KMS-11 (cell line): ENCODE data around the gene OPRM1.
"Not testable (repeated sequence)": the region's sequence is repeated elsewhere in the genome, so short reads cannot be mapped to it uniquely, and the experiment has no call there.

Experiments used
- H2AFZ ChIP-seq: fragments of 200-600 bp; sonication (generic); 2 replicates; pipeline ENCODE4 v1.6.1; 2016; ENCODE audit warnings: antibody characterized with exemption, mixed run types, low read depth
- H3K27ac ChIP-seq: fragments of 200-600 bp; sonication (generic); 2 replicates; pipeline ENCODE4 v1.6.1; 2016; ENCODE audit warnings: mild to moderate bottlenecking, mixed run types
- H3K27me3 ChIP-seq: fragments of 200-600 bp; sonication (generic); 2 replicates; pipeline ENCODE4 v1.6.1; 2017; ENCODE audit warnings: mild to moderate bottlenecking, low read depth, mixed run types, moderate library complexity; ENCODE audit not compliant: insufficient read depth
- H3K36me3 ChIP-seq: fragments of 200-600 bp; sonication (generic); 2 replicates; pipeline ENCODE4 v1.6.1; 2017; ENCODE audit warnings: mild to moderate bottlenecking, mixed run types; ENCODE audit not compliant: insufficient read depth
- H3K4me1 ChIP-seq: fragments of 200-600 bp; sonication (generic); 2 replicates; pipeline ENCODE4 v1.6.1; 2016; ENCODE audit warnings: mild to moderate bottlenecking, low read depth, mixed run types; ENCODE audit not compliant: poor library complexity, severe bottlenecking
- H3K4me2 ChIP-seq: fragments of 200-600 bp; sonication (generic); 2 replicates; pipeline ENCODE4 v1.7.0; 2016; ENCODE audit warnings: mild to moderate bottlenecking, mixed run types
- H3K4me3 ChIP-seq: fragments of 200-600 bp; sonication (generic); IDR thresholded peaks from 2 replicates; pipeline ENCODE4 v1.6.1; 2017; ENCODE audit warnings: low read depth, low read length, mixed read lengths; ENCODE audit not compliant: insufficient read depth
- H3K79me2 ChIP-seq: fragments of 200-600 bp; sonication (generic); 2 replicates; pipeline ENCODE4 v1.6.1; 2016; ENCODE audit warnings: low read depth, mixed run types; ENCODE audit not compliant: insufficient read depth
- H3K9ac ChIP-seq: fragments of 200-600 bp; sonication (generic); 2 replicates; pipeline ENCODE4 v1.6.1; 2016; ENCODE audit warnings: mild to moderate bottlenecking, mixed run types
- H4K20me1 ChIP-seq: fragments of 200-600 bp; sonication (generic); 2 replicates; pipeline ENCODE4 v1.6.1; 2016; ENCODE audit warnings: mild to moderate bottlenecking, mixed run types; ENCODE audit not compliant: insufficient read depth
- TF ChIP-seq, protein P1 (sequence below): fragments of 200-600 bp; sonication (generic); conservative IDR thresholded peaks from 2 replicates; pipeline ENCODE4 v1.6.1; 2017; ENCODE audit warnings: low read depth, mild to moderate bottlenecking, antibody characterized with exemption, low read length, moderate library complexity, mixed read lengths

The OPRM1 gene

DNA sequence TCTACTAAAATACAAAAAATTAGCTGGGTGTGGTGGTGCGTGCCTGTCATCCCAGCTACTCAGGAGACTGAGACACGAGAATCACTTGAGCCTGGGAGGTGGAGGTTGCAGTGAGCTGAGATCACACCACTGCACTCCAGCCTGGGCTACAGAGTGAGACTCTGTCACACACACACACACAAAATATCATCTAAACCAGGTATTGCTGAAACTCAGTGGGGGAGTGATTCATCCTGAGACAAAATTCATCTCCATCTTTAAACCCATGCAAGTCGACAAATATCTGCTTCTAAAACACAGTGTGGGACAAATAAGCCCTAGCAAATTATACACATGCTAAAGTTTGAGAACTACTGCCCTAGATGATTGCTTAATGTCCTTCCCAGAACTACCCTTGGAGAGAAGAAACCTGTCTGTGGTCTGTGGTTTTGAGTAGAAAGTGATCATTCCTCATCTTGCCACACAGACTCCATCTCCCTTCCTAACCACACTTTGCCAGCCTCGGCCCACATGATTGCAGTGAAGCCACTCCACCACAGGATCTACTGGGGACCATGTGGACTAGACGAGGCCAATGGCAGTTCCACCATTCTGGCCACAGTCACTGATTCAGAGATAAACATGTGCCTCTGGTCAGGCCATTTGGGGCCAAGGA lies 130.3 kb downstream of the OPRM1 start:
- TF ChIP-seq, protein P1, sequence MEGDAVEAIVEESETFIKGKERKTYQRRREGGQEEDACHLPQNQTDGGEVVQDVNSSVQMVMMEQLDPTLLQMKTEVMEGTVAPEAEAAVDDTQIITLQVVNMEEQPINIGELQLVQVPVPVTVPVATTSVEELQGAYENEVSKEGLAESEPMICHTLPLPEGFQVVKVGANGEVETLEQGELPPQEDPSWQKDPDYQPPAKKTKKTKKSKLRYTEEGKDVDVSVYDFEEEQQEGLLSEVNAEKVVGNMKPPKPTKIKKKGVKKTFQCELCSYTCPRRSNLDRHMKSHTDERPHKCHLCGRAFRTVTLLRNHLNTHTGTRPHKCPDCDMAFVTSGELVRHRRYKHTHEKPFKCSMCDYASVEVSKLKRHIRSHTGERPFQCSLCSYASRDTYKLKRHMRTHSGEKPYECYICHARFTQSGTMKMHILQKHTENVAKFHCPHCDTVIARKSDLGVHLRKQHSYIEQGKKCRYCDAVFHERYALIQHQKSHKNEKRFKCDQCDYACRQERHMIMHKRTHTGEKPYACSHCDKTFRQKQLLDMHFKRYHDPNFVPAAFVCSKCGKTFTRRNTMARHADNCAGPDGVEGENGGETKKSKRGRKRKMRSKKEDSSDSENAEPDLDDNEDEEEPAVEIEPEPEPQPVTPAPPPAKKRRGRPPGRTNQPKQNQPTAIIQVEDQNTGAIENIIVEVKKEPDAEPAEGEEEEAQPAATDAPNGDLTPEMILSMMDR, result no peak
- Histone ChIP-seq H3K9ac (no peak overlapping the region), H3K36me3 (no peaks in the 10 kb centered on the region)

DNA sequence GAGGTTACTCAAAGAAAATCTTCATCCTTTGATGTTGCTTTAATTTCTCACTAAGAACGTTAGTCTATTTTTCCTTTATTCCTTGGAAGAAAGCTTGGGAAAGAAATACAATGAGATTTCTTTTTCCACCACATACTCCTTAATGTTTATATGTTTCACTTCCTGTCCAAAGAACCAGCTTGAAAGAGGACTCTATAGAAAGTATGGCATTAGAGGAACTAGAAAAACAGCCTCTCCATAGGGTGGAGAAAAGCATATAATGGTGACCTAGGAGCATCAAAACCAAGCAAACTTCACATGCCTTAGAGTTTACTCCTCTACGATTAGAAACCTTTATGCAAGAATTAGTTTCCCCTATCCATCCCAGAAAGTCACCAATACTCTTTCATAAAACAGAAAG lies 131.1 kb downstream of the OPRM1 start:
- H3K4me1 ChIP-seq, result no peaks in the 10 kb centered on the region
- no peak overlapping the region for H3K9ac ChIP-seq
- H3K79me2 ChIP-seq, result no peaks in the 10 kb centered on the region
- no peak overlapping the region for H3K27ac ChIP-seq
- H2AFZ ChIP-seq, result no peak overlapping the region
- TF ChIP-seq, protein P1, result no peak
- H3K4me3 ChIP-seq, result no peak overlapping the region
- H4K20me1 ChIP-seq, result no peaks in the 10 kb centered on the region
- no peaks in the 10 kb centered on the region for H3K27me3 ChIP-seq
- H3K36me3 ChIP-seq, result no peaks in the 10 kb centered on the region
- no peak overlapping the region for H3K4me2 ChIP-seq

More for the DNA sequence above, 130.3 kb downstream of the OPRM1 start:
- no peaks in the 10 kb centered on the region for H3K79me2 ChIP-seq
- H3K27ac ChIP-seq, result no peak overlapping the region
- no peaks in the 10 kb centered on the region for H3K27me3 ChIP-seq
- no peaks in the 10 kb centered on the region for H3K4me1 ChIP-seq
- no peak overlapping the region for H3K4me3 ChIP-seq
- H3K4me2 ChIP-seq, result no peak overlapping the region
- H4K20me1 ChIP-seq, result no peaks in the 10 kb centered on the region
- H2AFZ ChIP-seq, result no peak overlapping the region

DNA sequence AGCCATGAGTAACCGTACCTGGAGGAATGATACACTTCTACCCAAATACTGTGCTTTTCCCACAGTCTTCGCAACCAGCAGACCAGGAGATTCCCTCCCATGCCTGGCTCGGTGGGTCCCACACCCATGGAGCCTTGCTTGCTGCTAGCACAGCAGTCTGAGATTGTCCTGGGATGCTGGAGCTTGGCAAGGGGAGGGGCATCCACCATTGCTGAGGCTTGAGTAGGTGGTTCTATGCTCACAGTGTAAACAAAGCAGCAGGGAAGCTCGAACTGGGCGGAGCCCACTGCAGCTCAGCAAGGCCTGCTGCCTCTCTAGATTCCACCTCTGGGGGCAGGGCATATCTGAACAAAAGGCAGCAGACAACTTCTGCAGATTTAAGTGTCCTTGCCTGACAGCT lies 133.4 kb downstream of the OPRM1 start:
- H3K9ac ChIP-seq, H3K4me2 ChIP-seq, H4K20me1 ChIP-seq, H3K27ac ChIP-seq, H3K4me3 ChIP-seq, H3K36me3 ChIP-seq, H3K79me2 ChIP-seq, H3K4me1 ChIP-seq, H2AFZ ChIP-seq, H3K27me3 ChIP-seq: not testable (repeated sequence)

DNA sequence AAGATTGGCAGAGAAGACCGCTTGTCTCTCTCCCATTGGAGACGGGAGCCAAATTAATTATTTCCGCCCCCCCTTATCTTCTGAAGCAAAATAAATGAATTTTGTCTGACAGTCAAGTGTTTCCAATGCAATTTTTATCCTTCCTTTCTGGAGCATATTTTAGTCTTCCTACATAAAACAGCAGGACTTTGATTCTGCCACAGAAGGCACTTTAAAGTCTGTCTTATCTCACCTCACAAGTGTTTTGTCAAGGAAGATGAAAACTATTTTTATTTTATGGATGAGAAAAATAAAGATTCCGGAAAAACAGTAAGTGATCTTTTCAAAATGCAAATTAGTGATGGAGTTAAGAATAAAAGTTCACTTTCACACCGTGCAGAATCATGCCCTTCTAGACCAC lies 140.4 kb downstream of the OPRM1 start:
- TF ChIP-seq, protein P1, result no peak
- no peak overlapping the region for H2AFZ ChIP-seq
- no peaks in the 10 kb centered on the region for H3K79me2 ChIP-seq
- H4K20me1 ChIP-seq, result no peaks in the 10 kb centered on the region
- H3K4me3 ChIP-seq, result no peak overlapping the region
- no peaks in the 10 kb centered on the region for H3K27me3 ChIP-seq
- no peak overlapping the region for H3K27ac ChIP-seq
- no peaks in the 10 kb centered on the region for H3K36me3 ChIP-seq
- H3K9ac ChIP-seq, result no peak overlapping the region
- H3K4me2 ChIP-seq, result no peak overlapping the region
- H3K4me1 ChIP-seq, result no peaks in the 10 kb centered on the region

DNA sequence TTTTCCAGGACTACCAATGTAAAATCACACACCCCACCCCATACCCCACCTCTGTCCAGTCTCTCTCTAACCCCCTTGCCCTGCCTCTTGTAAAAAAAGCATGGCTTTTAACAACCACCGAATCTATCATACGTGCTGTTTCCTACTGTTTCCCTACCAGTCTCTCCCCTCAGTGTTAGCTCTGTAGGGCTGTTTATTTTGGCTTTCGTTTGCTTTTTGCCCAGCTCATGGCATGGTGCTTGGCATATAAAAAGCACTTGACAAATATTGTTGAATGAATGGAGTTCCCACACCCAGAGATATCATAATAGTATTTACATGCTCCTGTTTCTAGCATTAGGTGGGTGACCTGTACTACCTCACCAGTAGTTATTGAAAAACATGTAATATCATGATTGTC lies 148.2 kb downstream of the OPRM1 start:
- no peak overlapping the region for H3K4me2 ChIP-seq
- no peak overlapping the region for H3K27ac ChIP-seq
- H3K79me2 ChIP-seq, result no peaks in the 10 kb centered on the region
- peaks cover 14% of the 10 kb centered on the region for H3K4me1 ChIP-seq
- no peaks in the 10 kb centered on the region for H4K20me1 ChIP-seq
- TF ChIP-seq, protein P1, result no peak
- no peaks in the 10 kb centered on the region for H3K36me3 ChIP-seq
- H3K27me3 ChIP-seq, result no peaks in the 10 kb centered on the region
- no peak overlapping the region for H3K9ac ChIP-seq
- H2AFZ ChIP-seq, result no peak overlapping the region
- H3K4me3 ChIP-seq, result no peak overlapping the region
